HEK293T (cell line): ENCODE measurements around the gene TAB3.

Source experiments
- CTCF ChIA-PET: fragments of 350-600 bp; formaldehyde crosslinking; extraction: SDS; loops from one replicate; lab custom pipeline; 2021; ENCODE audit warnings: antibody characterized with exemption, inconsistent platforms; lab: Yijun Ruan, JAX
- POLR2A ChIA-PET: fragments of 350-600 bp; formaldehyde crosslinking; extraction: SDS; loops from one replicate; lab custom pipeline; 2020; ENCODE audit warnings: antibody characterized with exemption, inconsistent platforms; lab: Yijun Ruan, JAX
- DNase-seq: peaks from one replicate; pipeline ENCODE4 v3.0.0; 2012; ENCODE audit warnings: mixed read lengths; ENCODE audit errors: extremely low spot score
- ARNT ChIP-seq: fragments of 450-650 bp; IDR thresholded peaks from 2 replicates; pipeline ENCODE4 v1.6.1; 2017; ENCODE audit warnings: mild to moderate bottlenecking
- BHLHE40 ChIP-seq: fragments of 450-650 bp; IDR thresholded peaks from 2 replicates; pipeline ENCODE4 v1.6.1; 2016; ENCODE audit warnings: mild to moderate bottlenecking, moderate library complexity, borderline replicate concordance
- CTBP1 ChIP-seq: fragments of 450-650 bp; IDR thresholded peaks from 2 replicates; pipeline ENCODE4 v1.6.1; 2016; ENCODE audit warnings: borderline replicate concordance
- ELF4 ChIP-seq: fragments of 450-650 bp; IDR thresholded peaks from 2 replicates; pipeline ENCODE4 v1.6.1; 2017; ENCODE audit warnings: antibody characterized with exemption
- FOXA1 ChIP-seq: fragments of 450-650 bp; IDR thresholded peaks from 2 replicates; pipeline ENCODE4 v1.6.1; 2016; ENCODE audit warnings: mild to moderate bottlenecking
- FOXK2 ChIP-seq: fragments of 450-650 bp; IDR thresholded peaks from 2 replicates; pipeline ENCODE4 v1.6.1; 2016; ENCODE audit warnings: mild to moderate bottlenecking
- FOXM1 ChIP-seq: fragments of 450-650 bp; IDR thresholded peaks from 2 replicates; pipeline ENCODE4 v1.6.1; 2017; ENCODE audit warnings: mild to moderate bottlenecking, borderline replicate concordance
- HDGF ChIP-seq: fragments of 450-650 bp; IDR thresholded peaks from 2 replicates; pipeline ENCODE4 v1.6.1; 2017; ENCODE audit warnings: antibody characterized with exemption, borderline replicate concordance
- L3MBTL2 ChIP-seq: fragments of 450-650 bp; conservative IDR thresholded peaks from 2 replicates; pipeline ENCODE4 v1.6.1; 2016; ENCODE audit warnings: mild to moderate bottlenecking
- LEF1 ChIP-seq: fragments of 450-650 bp; IDR thresholded peaks from 2 replicates; pipeline ENCODE4 v1.6.1; 2017; ENCODE audit warnings: mild to moderate bottlenecking, borderline replicate concordance
- NFRKB ChIP-seq: fragments of 450-650 bp; IDR thresholded peaks from 2 replicates; pipeline ENCODE4 v1.6.1; 2016; ENCODE audit warnings: mild to moderate bottlenecking, moderate library complexity
- PKNOX1 ChIP-seq: fragments of 450-650 bp; IDR thresholded peaks from 2 replicates; pipeline ENCODE4 v1.6.1; 2016
- SP1 ChIP-seq: fragments of 450-650 bp; IDR thresholded peaks from 2 replicates; pipeline ENCODE4 v1.6.1; 2017
- SUZ12 ChIP-seq: fragments of 450-650 bp; IDR thresholded peaks from 2 replicates; pipeline ENCODE4 v1.6.1; 2016; ENCODE audit warnings: mild to moderate bottlenecking
- TARDBP ChIP-seq: fragments of 450-650 bp; IDR thresholded peaks from 2 replicates; pipeline ENCODE4 v1.6.1; 2016
- ZNF384 ChIP-seq: fragments of 450-650 bp; IDR thresholded peaks from 2 replicates; pipeline ENCODE4 v1.6.1; 2016

Gene TAB3

GRCh38 chrX:30822764-30823163 lies 66.3 kb downstream of the TAB3 start:
- ChIA-PET CTCF (interaction anchor here (0.7 kb wide), 1 partner anchor 14 kb away, joined by 3 read pairs; no protein-coding TSS in a partner anchor), POLR2A (no interaction called here)
- TF ChIP-seq PKNOX1 (no peak), FOXA1 (no peak), FOXK2 (no peak), BHLHE40 (no peak), LEF1 (no peak), L3MBTL2 (no peak), ARNT (no peak), NFRKB (no peak), HDGF (no peak), FOXM1 (no peak), TARDBP (no peak), ELF4 (no peak), SUZ12 (no peak), CTBP1 (no peak)
- no peak for DNase-seq

GRCh38 chrX:30822068-30822681 lies 66.9 kb downstream of the TAB3 start:
- ChIA-PET CTCF (no interaction called here), POLR2A (no interaction called here)
- DNase-seq = no peak
- TF ChIP-seq ZNF384 (no peak), ARNT (no peak), TARDBP (no peak), SUZ12 (no peak)

- TF ChIP-seq TARDBP = no peak
- POLR2A ChIA-PET = no interaction called here
- CTCF ChIA-PET = interaction anchor here (1.1 kb wide), 1 partner anchor 85 kb away, joined by 3 read pairs; no protein-coding TSS in a partner anchor
- no peak for DNase-seq
These were observed 67.9 kb downstream of the TAB3 start for GRCh38 chrX:30821116-30821515.

DNA sequence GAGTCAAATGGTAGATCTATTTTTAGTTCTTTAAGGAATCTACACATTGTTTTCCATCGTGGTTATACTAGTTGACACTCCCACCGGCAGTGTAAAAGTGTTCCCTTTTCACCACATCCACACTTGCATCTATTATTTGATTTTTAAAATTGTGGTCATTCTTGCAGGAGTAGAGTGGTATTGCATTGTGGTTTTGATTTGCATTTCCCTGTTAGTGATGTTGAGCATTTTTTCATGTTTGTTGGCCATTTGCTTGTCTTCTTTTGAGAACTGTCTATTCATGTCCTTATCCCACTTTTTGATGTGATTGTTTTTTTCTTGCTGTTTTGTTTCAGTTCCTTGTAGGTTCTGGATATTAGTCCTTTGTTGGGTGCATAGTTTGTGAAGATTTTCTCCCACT lies 70.0 kb downstream of the TAB3 start:
- ChIA-PET CTCF (no interaction called here), POLR2A (no interaction called here)
- TF ChIP-seq LEF1 (no peak), PKNOX1 (no peak), ARNT (no peak), FOXM1 (no peak), BHLHE40 (no peak), FOXA1 (no peak)
- DNase-seq = no peak

DNA sequence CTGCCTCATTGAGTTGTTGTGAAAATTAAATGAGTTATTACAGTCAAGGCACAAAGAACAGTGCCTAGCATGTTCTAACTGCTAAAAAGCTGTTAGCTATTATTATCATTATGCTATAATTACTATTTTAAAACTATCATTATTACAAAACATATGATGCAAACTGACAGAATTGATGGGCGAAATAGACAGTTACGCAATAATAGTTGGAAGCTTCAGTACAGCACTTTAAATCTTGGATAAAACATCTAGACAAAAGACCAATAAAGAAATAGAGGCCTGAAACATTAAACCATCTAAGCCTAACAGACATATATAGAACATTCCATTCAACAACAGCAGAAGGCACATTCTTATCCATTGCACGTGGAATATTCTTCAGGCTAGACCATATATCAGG lies 73.0 kb downstream of the TAB3 start:
- DNase-seq = no peak
- ChIA-PET POLR2A (no interaction called here), CTCF (no interaction called here)
- TF ChIP-seq TARDBP (no peak), SUZ12 (no peak), FOXK2 (no peak), LEF1 (no peak), BHLHE40 (no peak)

DNA sequence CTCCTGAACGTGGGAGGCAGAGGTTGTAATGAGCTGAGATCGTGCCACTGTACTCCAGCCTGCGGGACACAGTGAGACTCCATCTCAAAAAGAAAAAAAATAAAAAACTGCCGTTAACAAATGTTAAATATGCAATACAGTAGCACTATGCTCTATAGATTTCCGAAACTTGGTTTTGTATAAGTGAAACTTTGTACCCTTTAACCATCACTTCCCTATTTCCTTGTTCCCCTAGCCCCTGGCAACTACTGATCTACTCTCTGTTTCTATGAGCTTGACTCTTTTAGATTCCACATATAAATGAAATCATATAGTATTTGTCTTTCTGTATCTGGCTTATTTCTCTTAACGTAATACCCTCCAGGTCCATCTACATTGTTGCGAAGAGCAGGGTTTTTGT lies 74.1 kb downstream of the TAB3 start:
- DNase-seq = no peak
- ChIA-PET POLR2A (no interaction called here), CTCF (no interaction called here)
- no peak for TF ChIP-seq ELF4

GRCh38 chrX:30812326-30812725 lies 76.7 kb downstream of the TAB3 start:
- no peak for DNase-seq
- TF ChIP-seq FOXM1 (no peak), ELF4 (no peak), CTBP1 (no peak), BHLHE40 (no peak), TARDBP (no peak), LEF1 (no peak), FOXA1 (no peak), SUZ12 (no peak), ZNF384 (no peak), ARNT (no peak), PKNOX1 (no peak), L3MBTL2 (no peak), SP1 (no peak), FOXK2 (no peak), HDGF (no peak)
- CTCF ChIA-PET = no interaction called here
- POLR2A ChIA-PET = no interaction called here
